ENCODE results near the gene SH3BGR.

SH3BGR gene

DNA sequence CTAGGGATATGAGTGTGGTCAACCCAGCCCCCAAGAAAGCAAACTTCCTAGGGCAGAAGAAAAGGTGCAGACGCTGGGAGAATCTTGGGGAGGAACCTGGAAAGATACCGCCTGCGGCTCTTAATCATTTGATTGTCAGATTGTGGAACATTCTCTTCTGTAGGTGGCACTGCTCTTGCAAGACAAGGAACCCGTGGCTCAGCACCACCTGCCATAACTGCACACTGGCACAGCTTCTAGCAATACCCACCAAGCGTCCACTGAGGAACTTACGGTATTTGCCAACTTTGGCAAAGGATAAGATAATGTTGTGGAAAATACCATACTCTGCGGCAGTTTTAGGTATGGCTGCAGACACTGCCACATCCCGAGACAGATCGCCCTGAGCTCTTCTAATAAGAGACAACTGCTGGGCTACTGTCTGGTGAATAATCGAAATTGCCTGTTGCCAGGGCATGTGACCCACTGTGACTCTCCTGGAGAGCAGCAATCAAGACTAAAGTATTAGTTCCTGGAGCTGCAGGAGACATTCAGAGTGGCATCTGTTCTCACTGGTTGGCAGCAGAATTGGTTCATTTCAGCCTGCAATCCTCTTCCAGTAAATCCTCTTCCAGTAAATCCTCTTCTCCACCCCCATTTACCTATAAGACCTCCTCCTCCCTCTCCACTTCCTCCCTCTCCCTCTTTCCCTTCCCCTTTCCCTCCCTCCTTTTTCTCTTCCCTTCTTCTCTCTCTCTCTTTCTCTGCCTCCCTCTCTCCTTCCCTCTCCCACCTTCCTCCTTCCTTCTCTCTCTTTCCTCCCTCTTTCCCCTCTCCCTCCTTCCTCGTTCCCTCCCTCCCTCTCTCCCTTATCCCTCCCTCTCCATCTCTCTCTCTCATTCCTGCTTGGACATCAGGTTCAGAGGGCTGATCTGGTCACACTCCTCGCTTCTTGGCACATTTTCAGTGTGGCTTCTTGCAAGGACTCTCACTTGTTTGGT lies 111.3 kb downstream of the SH3BGR start:
- no peak overlapping the region for H3K4me3 ChIP-seq (ENCODE audit: control insufficient read depth in 1 of 7, extremely low read depth in 1 of 7, insufficient read depth in 4 of 7, low read depth in 2 of 7, low read length in 6 of 7)
- POLR2A ChIA-PET, result no interaction called here
- no peaks in the 10 kb centered on the region for H3K36me3 ChIP-seq (ENCODE audit: control insufficient read depth in 4 of 4, insufficient read depth in 4 of 4, low read length in 3 of 4)
- no peak for DNase-seq
- H3K9me3 ChIP-seq (ENCODE audit: control extremely low read depth in 1 of 5, control insufficient read depth in 4 of 5, insufficient read depth in 2 of 5, low read depth in 1 of 5, low read length in 4 of 5), result no peaks in the 10 kb centered on the region
- CTCF ChIA-PET, result no interaction called here
- no peaks in the 10 kb centered on the region for H3K4me1 ChIP-seq (ENCODE audit: control extremely low read depth in 1 of 4, control insufficient read depth in 4 of 4, insufficient read depth in 4 of 4, low read length in 3 of 4)
- WGBS (ENCODE audit: insufficient coverage), result 96% methylated on average over 12 of the region's 12 CpGs
- H3K27ac ChIP-seq (ENCODE audit: insufficient read depth in 1 of 2, low read depth in 1 of 2, low read length in 2 of 2, poor library complexity in 1 of 2, severe bottlenecking in 2 of 2), result no peak overlapping the region
- peaks cover 0 to 12% (median 0%) of the 10 kb centered on the region in 5 experiments for H3K27me3 ChIP-seq (replicated peaks in 2 of 5; ENCODE audit: control insufficient read depth in 4 of 5, insufficient read depth in 5 of 5, low read length in 4 of 5)

DNA sequence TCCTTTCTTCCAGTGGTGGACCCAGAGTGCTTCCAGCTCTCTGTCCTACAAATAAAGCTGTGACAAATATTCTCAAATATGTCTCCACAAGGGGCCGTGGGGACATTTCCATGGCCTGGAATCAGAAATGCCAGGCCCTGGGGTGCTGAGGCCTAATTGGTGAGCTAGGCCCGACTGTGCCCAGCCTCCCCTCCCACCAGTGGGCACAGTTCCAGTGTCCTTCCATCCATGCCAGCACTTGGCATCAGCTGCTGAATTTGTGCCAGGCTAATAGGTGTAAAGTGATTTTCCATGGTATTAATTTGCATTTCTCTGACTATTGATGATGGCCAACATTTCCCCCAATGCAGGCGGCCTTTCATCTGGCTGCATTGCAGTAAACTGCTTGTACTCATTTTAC lies 112.4 kb downstream of the SH3BGR start:
- Histone ChIP-seq H3K4me3 (ENCODE audit: control insufficient read depth in 1 of 7, extremely low read depth in 1 of 7, insufficient read depth in 4 of 7, low read depth in 2 of 7, low read length in 6 of 7) (no peak overlapping the region), H3K27ac (ENCODE audit: insufficient read depth in 1 of 2, low read depth in 1 of 2, low read length in 2 of 2, poor library complexity in 1 of 2, severe bottlenecking in 2 of 2) (no peak overlapping the region), H3K36me3 (ENCODE audit: control insufficient read depth in 4 of 4, insufficient read depth in 4 of 4, low read length in 3 of 4) (no peaks in the 10 kb centered on the region), H3K27me3 (replicated peaks in 2 of 5; ENCODE audit: control insufficient read depth in 4 of 5, insufficient read depth in 5 of 5, low read length in 4 of 5) (peaks cover 0 to 12% (median 0%) of the 10 kb centered on the region in 5 experiments), H3K9me3 (ENCODE audit: control extremely low read depth in 1 of 5, control insufficient read depth in 4 of 5, insufficient read depth in 2 of 5, low read depth in 1 of 5, low read length in 4 of 5) (no peaks in the 10 kb centered on the region), H3K4me1 (ENCODE audit: control extremely low read depth in 1 of 4, control insufficient read depth in 4 of 4, insufficient read depth in 4 of 4, low read length in 3 of 4) (no peaks in the 10 kb centered on the region)
- POLR2A ChIA-PET, result no interaction called here
- CTCF ChIA-PET, result no interaction called here
- WGBS (ENCODE audit: insufficient coverage), result 92% methylated on average over 2 of the region's 3 CpGs
- no peak for DNase-seq
